ENCODE measurements around the gene TPCN2.
"Not testable (repeated sequence)": the region's sequence is repeated elsewhere in the genome, so short reads cannot be mapped to it uniquely, and the experiment has no call there.

The TPCN2 gene

GRCh38 chr11:69132301-69132670 lies 83.6 kb downstream of the TPCN2 start:
- DNase-seq = no peak

- no peak for DNase-seq
These were observed 84.5 kb downstream of the TPCN2 start for GRCh38 chr11:69133251-69133650.

- not testable (repeated sequence) for DNase-seq
These were observed 85.5 kb downstream of the TPCN2 start for GRCh38 chr11:69134182-69134581.

- DNase-seq = no peak
These were observed 86.2 kb downstream of the TPCN2 start for GRCh38 chr11:69134957-69135356.

- peak; percentile 9 for DNase-seq
These were observed 87.0 kb downstream of the TPCN2 start for GRCh38 chr11:69135420-69136363.

GRCh38 chr11:69136471-69136870 lies 87.7 kb downstream of the TPCN2 start:
- DNase-seq = no peak

GRCh38 chr11:69137151-69137844 lies 88.6 kb downstream of the TPCN2 start:
- no peak for DNase-seq

- DNase-seq = no peak
These were observed 89.5 kb downstream of the TPCN2 start for GRCh38 chr11:69138265-69138664.

- DNase-seq = not testable (repeated sequence)
These were observed 91.4 kb downstream of the TPCN2 start for GRCh38 chr11:69140161-69140560.

GRCh38 chr11:69140635-69141034 lies 91.9 kb downstream of the TPCN2 start:
- no peak for DNase-seq

- no peak for DNase-seq
These were observed 93.0 kb downstream of the TPCN2 start for GRCh38 chr11:69141742-69142141.

- no peak for DNase-seq
These were observed 94.2 kb downstream of the TPCN2 start for GRCh38 chr11:69142895-69143294.

- peak; percentile 56 for DNase-seq
These were observed 95.8 kb downstream of the TPCN2 start for GRCh38 chr11:69144316-69145049.

- DNase-seq = no peak
These were observed 96.3 kb downstream of the TPCN2 start for GRCh38 chr11:69145050-69145380.

- DNase-seq = no peak
These were observed 99.6 kb downstream of the TPCN2 start for GRCh38 chr11:69148377-69148762.

GRCh38 chr11:69148806-69149205 lies 100.1 kb downstream of the TPCN2 start:
- DNase-seq = no peak

GRCh38 chr11:69149338-69150045 lies 100.8 kb downstream of the TPCN2 start:
- DNase-seq = not testable (repeated sequence)

- DNase-seq = no peak
These were observed 101.4 kb downstream of the TPCN2 start for GRCh38 chr11:69150175-69150574.

- no peak for DNase-seq
These were observed 103.1 kb downstream of the TPCN2 start for GRCh38 chr11:69151836-69152235.

GRCh38 chr11:69152733-69153421 lies 104.1 kb downstream of the TPCN2 start:
- no peak for DNase-seq

GRCh38 chr11:69153661-69154060 lies 104.9 kb downstream of the TPCN2 start:
- no peak for DNase-seq

- DNase-seq = no peak
These were observed 105.6 kb downstream of the TPCN2 start for GRCh38 chr11:69154211-69154913.
